CMK (cell line): ENCODE results near the gene NFXL1.
A peak's percentile ranks its signal among the peaks of the same experiment; 100 is the strongest.
"Not testable (repeated sequence)": the region's sequence is repeated elsewhere in the genome, so short reads cannot be mapped to it uniquely, and the experiment has no call there.

Experiments
- DNase-seq: peaks from one replicate; pipeline ENCODE4 v3.0.0-alpha.2; 2010; ENCODE audit warnings: low read depth

The NFXL1 gene

GRCh38 chr4:47914220-47914925, at the start of gene NFXL1:
TSS of gene NFXL1 (minus strand) at chr4:47914583. CDS start at chr4:47914203, 380 bp downstream.
- peak; percentile 80 for DNase-seq

- DNase-seq, result no peak
These were observed 40.3 kb upstream of the NFXL1 start for GRCh38 chr4:47954677-47955076.

- DNase-seq, result no peak
These were observed 39.9 kb upstream of the NFXL1 start for GRCh38 chr4:47954245-47954644.

- DNase-seq, result no peak
These were observed 31.7 kb upstream of the NFXL1 start for GRCh38 chr4:47945930-47946726.

GRCh38 chr4:47942081-47942819, 27.9 kb upstream of the NFXL1 start:
- DNase-seq, result no peak

- DNase-seq, result no peak
These were observed 25.1 kb upstream of the NFXL1 start for GRCh38 chr4:47939456-47939855.

GRCh38 chr4:47936336-47936735, 22.0 kb upstream of the NFXL1 start:
- no peak for DNase-seq

GRCh38 chr4:47933840-47934239, 19.5 kb upstream of the NFXL1 start:
- no peak for DNase-seq

GRCh38 chr4:47930971-47931804, 16.8 kb upstream of the NFXL1 start:
- DNase-seq, result no peak

GRCh38 chr4:47929682-47930201, 15.4 kb upstream of the NFXL1 start:
- no peak for DNase-seq

- DNase-seq, result no peak
These were observed 12.4 kb upstream of the NFXL1 start for GRCh38 chr4:47926667-47927258.

- not testable (repeated sequence) for DNase-seq
These were observed 8.9 kb upstream of the NFXL1 start for GRCh38 chr4:47923261-47923608.

- DNase-seq, result not testable (repeated sequence)
These were observed 8.3 kb upstream of the NFXL1 start for GRCh38 chr4:47922436-47923260.

- not testable (repeated sequence) for DNase-seq
These were observed 2.8 kb upstream of the NFXL1 start for GRCh38 chr4:47917163-47917562.

GRCh38 chr4:47915378-47915777, 995 bp upstream of the NFXL1 start:
- DNase-seq, result no peak

- no peak for DNase-seq
These were observed 499 bp upstream of the NFXL1 start for GRCh38 chr4:47914926-47915237.

- no peak for DNase-seq
These were observed 543 bp downstream of the NFXL1 start for GRCh38 chr4:47913861-47914219.

- no peak for DNase-seq
These were observed 1.1 kb downstream of the NFXL1 start for GRCh38 chr4:47913330-47913729.

- DNase-seq, result no peak
These were observed 7.2 kb downstream of the NFXL1 start for GRCh38 chr4:47907089-47907646.

GRCh38 chr4:47899639-47900038, 14.7 kb downstream of the NFXL1 start:
- DNase-seq, result no peak
